Measurements from ENCODE around the gene RSPH10B2. TPM values are rescaled to one million over a fixed set of nuclear protein-coding genes. Genes with fewer than 3 reads are reported as not detected.
"Not testable (repeated sequence)": the region's sequence is repeated elsewhere in the genome, so short reads cannot be mapped to it uniquely, and the experiment has no call there.

The RSPH10B2 gene
- total RNA-seq = not detected

DNA sequence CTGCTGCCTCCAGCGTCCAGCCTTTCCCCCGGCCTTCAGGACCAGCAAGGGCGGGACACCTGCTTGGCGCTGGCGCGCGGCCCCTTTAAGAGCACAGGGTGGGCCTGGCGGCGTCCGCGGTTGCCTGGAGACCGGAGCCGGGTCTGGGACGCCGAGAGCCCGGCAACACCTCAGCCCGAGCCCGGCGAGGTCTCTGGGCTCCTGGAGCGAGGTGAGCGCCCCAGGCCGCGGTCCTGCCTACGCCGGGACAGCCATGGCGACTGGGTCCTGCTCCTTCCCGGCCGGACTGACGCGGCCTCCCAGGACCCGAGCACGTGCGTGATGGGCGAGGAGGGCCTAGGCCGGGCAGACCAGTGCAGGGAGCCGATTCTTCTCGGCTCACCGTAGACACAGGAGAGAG is at the start of gene RSPH10B2:
Gene RSPH10B2 (plus strand): TSS at position 140 of the 400 bp plus-strand sequence. CDS start 3,575 bp downstream, outside the sequence.
- not testable (repeated sequence) for TF ChIP-seq CTCF (IDR thresholded peaks at IDR 0.05; ENCODE audit: low read depth)

DNA sequence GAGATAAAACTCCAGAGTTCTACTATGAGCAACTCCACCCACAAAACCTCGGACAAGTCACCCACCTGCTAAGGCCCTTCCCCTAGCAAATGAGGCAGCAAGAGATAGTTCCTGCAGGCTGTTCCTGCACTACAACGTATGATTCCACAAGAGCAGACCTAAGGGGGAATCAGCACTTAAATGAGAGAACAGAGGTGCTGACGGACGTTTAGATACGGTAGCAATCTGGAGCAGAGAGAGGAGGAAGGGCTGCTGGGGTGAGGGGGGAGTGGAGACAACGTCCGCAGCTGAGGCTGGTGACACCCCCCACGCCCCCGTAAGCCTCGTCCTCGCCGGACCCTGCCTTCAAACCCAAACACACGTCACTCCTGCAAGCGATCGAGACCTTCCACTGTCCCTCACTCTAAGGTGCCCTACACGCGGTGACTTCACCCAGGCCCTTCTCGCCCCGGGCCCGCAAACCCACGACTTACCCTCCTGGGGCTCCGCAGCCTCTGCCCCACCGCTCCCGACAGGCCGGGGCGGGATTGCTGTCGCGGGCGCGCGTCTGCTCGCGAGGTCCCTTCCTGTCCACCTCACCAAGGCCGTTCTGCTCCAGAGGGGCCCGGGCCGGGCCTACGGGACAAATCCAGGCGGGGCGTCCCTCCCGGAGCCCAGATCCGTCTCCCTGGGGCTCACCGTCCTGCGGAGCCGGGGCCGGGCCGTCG is 47.8 kb upstream of the RSPH10B2 start:
- no peak for TF ChIP-seq CTCF (IDR thresholded peaks at IDR 0.05; ENCODE audit: low read depth)

- TF ChIP-seq CTCF (IDR thresholded peaks at IDR 0.05; ENCODE audit: low read depth) = no peak
Measured at GRCh38 chr7:6706666-6707407, 47.1 kb upstream of the RSPH10B2 start, which contains the start of gene ZNF12. TSS of gene ZNF12 (minus strand) at chr7:6706947. CDS start at chr7:6705173, 1,774 bp downstream.

GRCh38 chr7:6708304-6708703 is 45.6 kb upstream of the RSPH10B2 start:
- TF ChIP-seq CTCF (IDR thresholded peaks at IDR 0.05; ENCODE audit: low read depth) = no peak

DNA sequence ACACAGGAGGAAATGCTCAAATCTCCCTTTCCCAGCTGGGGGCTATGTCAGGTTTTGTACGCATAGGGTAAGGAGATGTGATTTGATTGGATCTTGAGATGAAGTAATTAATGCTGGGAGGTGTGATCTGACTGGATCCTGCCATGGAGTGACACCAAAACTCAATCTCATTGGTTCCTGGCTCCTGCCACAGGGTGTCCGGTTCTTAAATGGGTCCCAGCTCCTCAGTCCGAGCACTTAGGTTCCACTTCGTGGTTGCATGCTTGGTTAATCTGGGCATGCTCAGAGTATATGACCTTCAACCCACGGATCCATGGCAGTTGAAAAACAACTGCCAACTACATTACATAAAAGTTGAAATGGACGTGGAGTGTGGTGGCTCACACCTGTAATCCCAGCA is 44.1 kb upstream of the RSPH10B2 start:
- TF ChIP-seq CTCF (IDR thresholded peaks at IDR 0.05; ENCODE audit: low read depth) = no peak

GRCh38 chr7:6714360-6714759 is 39.5 kb upstream of the RSPH10B2 start:
- no peak for TF ChIP-seq CTCF (IDR thresholded peaks at IDR 0.05; ENCODE audit: low read depth)

GRCh38 chr7:6718124-6718523 is 35.8 kb upstream of the RSPH10B2 start:
- TF ChIP-seq CTCF (IDR thresholded peaks at IDR 0.05; ENCODE audit: low read depth) = no peak

Measured in subcutaneous adipose tissue (tissue), 4 donors.